K562 (cell line): ENCODE results near the gene HSPA1L. TPM values are rescaled to one million over a fixed set of nuclear protein-coding genes. Genes with fewer than 3 reads are reported as not detected.

Experiments used
- BRD4 ChIP-seq: fragments of 200-600 bp; sonication (generic); IDR thresholded peaks from 2 replicates; pipeline ENCODE4 v1.6.1; 2017; ENCODE audit warnings: inconsistent platforms
- CC2D1A ChIP-seq: fragments of 450-650 bp; IDR thresholded peaks from 2 replicates; pipeline ENCODE4 v1.6.1; 2017; ENCODE audit warnings: mild to moderate bottlenecking
- EP400 ChIP-seq: fragments of 450-650 bp; IDR thresholded peaks from 2 replicates; pipeline ENCODE4 v1.6.1; 2017; ENCODE audit warnings: antibody characterized with exemption, mild to moderate bottlenecking, moderate library complexity
- HDAC2 ChIP-seq: fragments of 450-650 bp; IDR thresholded peaks from 2 replicates; pipeline ENCODE4 v1.6.1; 2016; ENCODE audit warnings: mild to moderate bottlenecking
- MCM5 ChIP-seq: fragments of 450-650 bp; IDR thresholded peaks from 2 replicates; pipeline ENCODE4 v1.6.1; 2016; ENCODE audit warnings: low read depth
- MTF1 ChIP-seq: fragments of 250-450 bp; sonication (Bioruptor Pico); IDR thresholded peaks from 2 replicates; pipeline ENCODE4 v1.9.0; 2021; ENCODE audit warnings: moderate library complexity, mild to moderate bottlenecking, inconsistent platforms, borderline replicate concordance
- RAD21 ChIP-seq, 2 experiments: fragments of 250-450 bp in 1 of 2; fragments of 450-650 bp in 1 of 2; sonication (Bioruptor Pico) in 1 of 2; formaldehyde crosslinking in 1 of 2; IDR thresholded peaks in 1 of 2; conservative IDR thresholded peaks in 1 of 2; 2 replicates each; pipeline versions ENCODE4 v1.4.0 to v1.8.0; 2020 to 2022; ENCODE audit warnings: mild to moderate bottlenecking in 2 of 2, moderate library complexity in 1 of 2
- RAD51 ChIP-seq: fragments of 450-650 bp; IDR thresholded peaks from 2 replicates; pipeline ENCODE4 v1.7.1; 2016; ENCODE audit warnings: low read depth, mild to moderate bottlenecking, borderline replicate concordance
- RB1 ChIP-seq: fragments of 450-650 bp; IDR thresholded peaks from 2 replicates; pipeline ENCODE4 v1.6.1; 2017; ENCODE audit warnings: low read depth, mild to moderate bottlenecking
- RCOR1 ChIP-seq, 2 experiments: IDR thresholded peaks; 2 replicates each; pipeline ENCODE4 v1.6.1; 2012; ENCODE audit warnings: low read depth in 2 of 2, low read length in 2 of 2, borderline replicate concordance in 1 of 2, improper control_type of control experiment in 1 of 2
- TAF7 ChIP-seq: fragments of 450-650 bp; IDR thresholded peaks from 2 replicates; pipeline ENCODE4 v1.6.1; 2016; ENCODE audit warnings: missing genetic modification characterization, missing compliant biosample characterization
- YY1 ChIP-seq, 3 experiments: IDR thresholded peaks; 2 replicates each; pipeline ENCODE4 v1.6.1; 2011; ENCODE audit warnings: low read length in 2 of 3, mild to moderate bottlenecking in 2 of 3, moderate library complexity in 2 of 3, borderline replicate concordance in 1 of 3, control low read depth in 1 of 3, low read depth in 1 of 3; ENCODE audit not compliant: insufficient read depth in 3 of 3, insufficient replicate concordance in 2 of 3, control insufficient read depth in 1 of 3, insufficient read length in 1 of 3; ENCODE audit errors: extremely low read depth in 1 of 3
- ZNF133 ChIP-seq: fragments of 250-450 bp; sonication (Bioruptor Pico); IDR thresholded peaks from 2 replicates; pipeline ENCODE4 v1.4.0; 2020; ENCODE audit warnings: mild to moderate bottlenecking
- ZNF408 ChIP-seq: fragments of 250-450 bp; sonication (Bioruptor Pico); IDR thresholded peaks from 2 replicates; pipeline ENCODE4 v1.4.0; 2020; ENCODE audit warnings: low read depth, mild to moderate bottlenecking, moderate library complexity
- polyA plus RNA-seq, 8 experiments: library from polyadenylated mRNA; depleted of rRNA in 4 of 8; stranded (reverse) in 5 of 8; unstranded in 3 of 8; fragments of >200 nt; fragmentation: Nextera tagmentation in 2 of 8; fragmentation: Illumina TruSeq in 1 of 8; extraction: Ambion mirVana in 2 of 8; extraction: Trizol in 1 of 8; gene quantifications; 2 replicates each; pipeline versions ENCODE4 v1.2.1 to v1.2.3, GENCODE V29; 2011 to 2014; ENCODE audit warnings: inconsistent platforms in 1 of 8, missing spikeins in 1 of 8
- total RNA-seq, 7 experiments: library from RNA; depleted of rRNA in 6 of 7; stranded (reverse); fragments of >200 nt in 6 of 7; fragmentation: Illumina TruSeq in 2 of 7; extraction: Trizol in 2 of 7; gene quantifications; 2 replicates each; pipeline versions ENCODE4 v1.2.1 to v1.2.3, GENCODE V29; 2011 to 2021; ENCODE audit warnings: low replicate concordance in 1 of 7
- TF ChIP-seq, protein P1 (sequence below): fragments of 250-450 bp; sonication (Bioruptor Pico); IDR thresholded peaks from 2 replicates; pipeline ENCODE4 v1.8.0; 2022; ENCODE audit warnings: moderate library complexity, mild to moderate bottlenecking, inconsistent platforms
- TF ChIP-seq, protein P2 (sequence below): sonication (generic); formaldehyde crosslinking; IDR thresholded peaks from 2 replicates; pipeline ENCODE4 v1.8.0; 2022; ENCODE audit warnings: missing genetic modification reagents, mild to moderate bottlenecking, borderline replicate concordance
- TF ChIP-seq, protein P3 (sequence below): fragments of 250-450 bp; sonication (Bioruptor Pico); IDR thresholded peaks from 2 replicates; pipeline ENCODE4 v1.5.1; 2021; ENCODE audit warnings: mild to moderate bottlenecking
- TF ChIP-seq, protein P4 (sequence below): fragments of 450-650 bp; IDR thresholded peaks from 2 replicates; pipeline ENCODE4 v1.6.1; 2018; ENCODE audit warnings: mild to moderate bottlenecking, low read depth; ENCODE audit not compliant: partially characterized antibody

The HSPA1L gene
- total and polyA plus RNA-seq, 9 of the 15 experiments (the other 6 are each of a cell fraction or from before 2014, with no cell fraction given) = 0.14 to 2.1 (median 1.3) TPM

DNA sequence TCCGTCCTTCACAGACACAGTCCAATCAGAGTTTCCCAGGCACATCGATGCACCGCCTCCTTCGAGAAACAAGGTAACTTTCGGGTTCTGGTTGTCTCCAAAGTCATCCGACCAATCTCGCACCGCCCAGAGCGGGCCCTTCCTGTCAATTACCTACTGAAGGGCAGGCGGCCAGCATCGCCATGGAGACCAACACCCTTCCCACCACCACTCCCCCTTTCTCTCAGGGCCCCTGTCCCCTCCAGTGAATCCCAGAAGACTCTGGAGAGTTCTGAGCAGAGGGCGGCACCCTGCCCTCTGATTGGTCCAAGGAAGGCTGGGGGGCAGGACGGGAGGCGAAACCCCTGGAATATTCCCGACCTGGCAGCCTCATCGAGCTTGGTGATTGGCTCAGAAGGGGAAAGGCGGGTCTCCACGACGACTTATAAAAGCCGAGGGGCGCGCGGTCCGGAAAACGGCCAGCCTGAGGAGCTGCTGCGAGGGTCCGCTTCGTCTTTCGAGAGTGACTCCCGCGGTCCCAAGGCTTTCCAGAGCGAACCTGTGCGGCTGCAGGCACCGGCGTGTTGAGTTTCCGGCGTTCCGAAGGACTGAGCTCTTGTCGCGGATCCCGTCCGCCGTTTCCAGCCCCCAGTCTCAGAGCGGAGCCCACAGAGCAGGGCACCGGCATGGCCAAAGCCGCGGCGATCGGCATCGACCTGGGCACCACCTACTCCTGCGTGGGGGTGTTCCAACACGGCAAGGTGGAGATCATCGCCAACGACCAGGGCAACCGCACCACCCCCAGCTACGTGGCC is 12.4 kb upstream of the HSPA1L start, which contains the start of gene HSPA1B (continued):
- peak; percentile 90; the same call in 1 of the 2 replicates for TF ChIP-seq ZNF133 (CRISPR knock-in tag)
- TF ChIP-seq, protein P1, sequence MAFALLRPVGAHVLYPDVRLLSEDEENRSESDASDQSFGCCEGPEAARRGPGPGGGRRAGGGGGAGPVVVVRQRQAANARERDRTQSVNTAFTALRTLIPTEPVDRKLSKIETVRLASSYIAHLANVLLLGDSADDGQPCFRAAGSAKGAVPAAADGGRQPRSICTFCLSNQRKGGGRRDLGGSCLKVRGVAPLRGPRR (CRISPR knock-in tag) = peak; percentile 86
- no peak for TF ChIP-seq RAD51
- peak; percentile 34 to 39; a peak in 2 of 4 replicates for TF ChIP-seq RAD21 (CRISPR knock-in tag; conservative IDR thresholded peaks at IDR 0.05 in 1 of 2, IDR thresholded peaks at IDR 0.05 in 1 of 2)
- peak; percentile 65; the same call in 1 of the 2 replicates for TF ChIP-seq MTF1 (CRISPR knock-in tag)
- TF ChIP-seq RCOR1 (IDR thresholded peaks at IDR 0.05; ENCODE audit: borderline replicate concordance in 1 of 2, low read depth in 2 of 2, low read length in 2 of 2) = peak in 1 of 2 experiments; percentile 65; a peak in 2 of 4 replicates
- TF ChIP-seq TAF7 (tag) = peak; percentile 94
- peak; percentile 88 for TF ChIP-seq HDAC2
- TF ChIP-seq EP400 = no peak
- TF ChIP-seq ZNF408 = peak; percentile 63; the same call in 1 of the 2 replicates
- TF ChIP-seq YY1 (IDR thresholded peaks at IDR 0.05; ENCODE audit: borderline replicate concordance in 1 of 3, control insufficient read depth in 1 of 3, extremely low read depth in 1 of 3, insufficient read depth in 3 of 3, insufficient read length in 1 of 3, insufficient replicate concordance in 2 of 3, low read depth in 1 of 3, low read length in 2 of 3) = peak in 2 of 3 experiments; percentile 57 to 71
- TF ChIP-seq, protein P2, sequence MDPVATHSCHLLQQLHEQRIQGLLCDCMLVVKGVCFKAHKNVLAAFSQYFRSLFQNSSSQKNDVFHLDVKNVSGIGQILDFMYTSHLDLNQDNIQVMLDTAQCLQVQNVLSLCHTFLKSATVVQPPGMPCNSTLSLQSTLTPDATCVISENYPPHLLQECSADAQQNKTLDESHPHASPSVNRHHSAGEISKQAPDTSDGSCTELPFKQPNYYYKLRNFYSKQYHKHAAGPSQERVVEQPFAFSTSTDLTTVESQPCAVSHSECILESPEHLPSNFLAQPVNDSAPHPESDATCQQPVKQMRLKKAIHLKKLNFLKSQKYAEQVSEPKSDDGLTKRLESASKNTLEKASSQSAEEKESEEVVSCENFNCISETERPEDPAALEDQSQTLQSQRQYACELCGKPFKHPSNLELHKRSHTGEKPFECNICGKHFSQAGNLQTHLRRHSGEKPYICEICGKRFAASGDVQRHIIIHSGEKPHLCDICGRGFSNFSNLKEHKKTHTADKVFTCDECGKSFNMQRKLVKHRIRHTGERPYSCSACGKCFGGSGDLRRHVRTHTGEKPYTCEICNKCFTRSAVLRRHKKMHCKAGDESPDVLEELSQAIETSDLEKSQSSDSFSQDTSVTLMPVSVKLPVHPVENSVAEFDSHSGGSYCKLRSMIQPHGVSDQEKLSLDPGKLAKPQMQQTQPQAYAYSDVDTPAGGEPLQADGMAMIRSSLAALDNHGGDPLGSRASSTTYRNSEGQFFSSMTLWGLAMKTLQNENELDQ (CRISPR knock-in tag) = peak; percentile 29; the same call in 1 of the 2 replicates
- TF ChIP-seq, protein P3, sequence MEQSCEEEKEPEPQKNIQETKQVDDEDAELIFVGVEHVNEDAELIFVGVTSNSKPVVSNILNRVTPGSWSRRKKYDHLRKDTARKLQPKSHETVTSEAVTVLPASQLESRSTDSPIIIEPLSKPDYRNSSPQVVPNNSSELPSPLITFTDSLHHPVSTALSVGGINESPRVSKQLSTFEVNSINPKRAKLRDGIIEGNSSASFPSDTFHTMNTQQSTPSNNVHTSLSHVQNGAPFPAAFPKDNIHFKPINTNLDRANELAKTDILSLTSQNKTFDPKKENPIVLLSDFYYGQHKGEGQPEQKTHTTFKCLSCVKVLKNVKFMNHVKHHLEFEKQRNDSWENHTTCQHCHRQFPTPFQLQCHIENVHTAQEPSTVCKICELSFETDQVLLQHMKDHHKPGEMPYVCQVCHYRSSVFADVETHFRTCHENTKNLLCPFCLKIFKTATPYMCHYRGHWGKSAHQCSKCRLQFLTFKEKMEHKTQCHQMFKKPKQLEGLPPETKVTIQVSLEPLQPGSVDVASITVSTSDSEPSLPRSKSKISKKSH (CRISPR knock-in tag) = no peak
- TF ChIP-seq BRD4 = no peak
- TF ChIP-seq, protein P4, sequence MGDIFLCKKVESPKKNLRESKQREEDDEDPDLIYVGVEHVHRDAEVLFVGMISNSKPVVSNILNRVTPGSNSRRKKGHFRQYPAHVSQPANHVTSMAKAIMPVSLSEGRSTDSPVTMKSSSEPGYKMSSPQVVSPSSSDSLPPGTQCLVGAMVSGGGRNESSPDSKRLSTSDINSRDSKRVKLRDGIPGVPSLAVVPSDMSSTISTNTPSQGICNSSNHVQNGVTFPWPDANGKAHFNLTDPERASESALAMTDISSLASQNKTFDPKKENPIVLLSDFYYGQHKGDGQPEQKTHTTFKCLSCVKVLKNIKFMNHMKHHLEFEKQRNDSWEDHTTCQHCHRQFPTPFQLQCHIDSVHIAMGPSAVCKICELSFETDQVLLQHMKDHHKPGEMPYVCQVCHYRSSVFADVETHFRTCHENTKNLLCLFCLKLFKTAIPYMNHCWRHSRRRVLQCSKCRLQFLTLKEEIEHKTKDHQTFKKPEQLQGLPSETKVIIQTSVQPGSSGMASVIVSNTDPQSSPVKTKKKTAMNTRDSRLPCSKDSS = no peak
- peak; percentile 67 for TF ChIP-seq CC2D1A
- TF ChIP-seq RB1 = no peak
- TF ChIP-seq MCM5 = no peak
